SJSA1 (cell line): ENCODE results near the gene PRELP. TPM values are rescaled to one million over a fixed set of nuclear protein-coding genes. Genes with fewer than 3 reads are reported as not detected.

Source experiments
- DNase-seq, 2 experiments: peaks; one replicate each; pipeline ENCODE4 v3.0.0-alpha.2; 2015 to 2020; ENCODE audit warnings: low spot score in 2 of 2, low read depth in 1 of 2
- H3K27ac ChIP-seq: fragments of 250-450 bp; sonication (Bioruptor Pico); 2 replicates; pipeline ENCODE4 v1.5.1; 2020; ENCODE audit warnings: mild to moderate bottlenecking, moderate library complexity
- H3K27me3 ChIP-seq: fragments of 250-450 bp; sonication (Bioruptor Pico); replicated peaks from 2 replicates; pipeline ENCODE4 v1.5.1; 2020; ENCODE audit warnings: mild to moderate bottlenecking, moderate library complexity
- H3K36me3 ChIP-seq: fragments of 250-450 bp; sonication (Bioruptor Pico); 2 replicates; pipeline ENCODE4 v1.5.1; 2020; ENCODE audit warnings: mild to moderate bottlenecking
- H3K4me1 ChIP-seq: fragments of 250-450 bp; sonication (Bioruptor Pico); replicated peaks from 2 replicates; pipeline ENCODE4 v1.6.1; 2021; ENCODE audit warnings: mild to moderate bottlenecking
- H3K4me3 ChIP-seq: fragments of 250-450 bp; sonication (Bioruptor Pico); 2 replicates; pipeline ENCODE4 v1.5.1; 2020; ENCODE audit warnings: mild to moderate bottlenecking
- H3K9me3 ChIP-seq: fragments of 250-450 bp; sonication (Bioruptor Pico); replicated peaks from 2 replicates; pipeline ENCODE4 v1.5.1; 2020; ENCODE audit warnings: mild to moderate bottlenecking
- total RNA-seq: library from RNA; depleted of rRNA; stranded (reverse); fragments of >200 nt; shearing (Covaris generic); gene quantifications from 2 replicates; pipeline ENCODE4 v1.2.3, GENCODE V29; 2014; rRNA removed

PRELP gene
- total RNA-seq, 1 experiment from 2014 or later, result not detected

GRCh38 chr1:203534526-203534925 is 58.9 kb downstream of the PRELP start:
- peak; percentile 77 to 94 for DNase-seq
- H3K9me3 ChIP-seq, result no peaks in the 10 kb centered on the region
- no peak overlapping the region for H3K4me3 ChIP-seq
- H3K4me1 ChIP-seq, result peaks cover 25% of the 10 kb centered on the region
- no peaks in the 10 kb centered on the region for H3K36me3 ChIP-seq
- H3K27me3 ChIP-seq, result no peaks in the 10 kb centered on the region
- H3K27ac ChIP-seq, result peak overlapping the region; percentile 64

- no peaks in the 10 kb centered on the region for H3K9me3 ChIP-seq
- H3K27ac ChIP-seq, result no peak overlapping the region
- H3K4me3 ChIP-seq, result no peak overlapping the region
- peaks cover 25% of the 10 kb centered on the region for H3K4me1 ChIP-seq
- no peak for DNase-seq
- H3K36me3 ChIP-seq, result no peaks in the 10 kb centered on the region
- H3K27me3 ChIP-seq, result no peaks in the 10 kb centered on the region
These were observed 61.0 kb downstream of the PRELP start for GRCh38 chr1:203536575-203536974.

- Histone ChIP-seq H3K27ac (no peak overlapping the region), H3K9me3 (no peaks in the 10 kb centered on the region), H3K4me3 (no peak overlapping the region), H3K4me1 (peaks cover 25% of the 10 kb centered on the region), H3K27me3 (no peaks in the 10 kb centered on the region), H3K36me3 (no peaks in the 10 kb centered on the region)
- DNase-seq, result no peak
These were observed 61.4 kb downstream of the PRELP start for GRCh38 chr1:203536980-203537455.

GRCh38 chr1:203537806-203538464 is 62.3 kb downstream of the PRELP start:
- no peaks in the 10 kb centered on the region for H3K9me3 ChIP-seq
- no peaks in the 10 kb centered on the region for H3K36me3 ChIP-seq
- H3K4me1 ChIP-seq, result peaks cover 25% of the 10 kb centered on the region
- H3K4me3 ChIP-seq, result no peak overlapping the region
- no peak overlapping the region for H3K27ac ChIP-seq
- H3K27me3 ChIP-seq, result no peaks in the 10 kb centered on the region
- no peak for DNase-seq

- Histone ChIP-seq H3K27ac (no peak overlapping the region), H3K27me3 (no peaks in the 10 kb centered on the region), H3K9me3 (no peaks in the 10 kb centered on the region), H3K4me1 (peaks cover 22% of the 10 kb centered on the region), H3K36me3 (no peaks in the 10 kb centered on the region), H3K4me3 (no peak overlapping the region)
- no peak for DNase-seq
These were observed 63.1 kb downstream of the PRELP start for GRCh38 chr1:203538726-203539125.

- Histone ChIP-seq H3K4me3 (no peak overlapping the region), H3K4me1 (peaks cover 10% of the 10 kb centered on the region), H3K36me3 (no peaks in the 10 kb centered on the region), H3K9me3 (no peaks in the 10 kb centered on the region), H3K27me3 (no peaks in the 10 kb centered on the region), H3K27ac (no peak overlapping the region)
- DNase-seq, result no peak
These were observed 64.4 kb downstream of the PRELP start for GRCh38 chr1:203539831-203540546.

Other genes starting within 250 kb of the PRELP start
- gene CHIT1, start 246.1 kb upstream of the PRELP start, total RNA-seq, result not detected in 2 replicates
- 4.0 and 6.6 TPM in 2 replicates for gene BTG2, start 170.3 kb upstream of the PRELP start, total RNA-seq
- 0.66 and 0.87 TPM in 2 replicates for gene FMOD, start 124.7 kb upstream of the PRELP start, total RNA-seq
- not detected in 2 replicates for gene OPTC, start 18.3 kb downstream of the PRELP start, total RNA-seq
- gene ATP2B4, start 151.0 kb downstream of the PRELP start, total RNA-seq, result 67.1 and 80.5 TPM in 2 replicates